ENCODE results near the gene IL22RA1. TPM values are rescaled to one million over a fixed set of nuclear protein-coding genes. Genes with fewer than 3 reads are reported as not detected.

The IL22RA1 gene
- total RNA-seq, 1 donor from 2014 or later, result 0.87 TPM

DNA sequence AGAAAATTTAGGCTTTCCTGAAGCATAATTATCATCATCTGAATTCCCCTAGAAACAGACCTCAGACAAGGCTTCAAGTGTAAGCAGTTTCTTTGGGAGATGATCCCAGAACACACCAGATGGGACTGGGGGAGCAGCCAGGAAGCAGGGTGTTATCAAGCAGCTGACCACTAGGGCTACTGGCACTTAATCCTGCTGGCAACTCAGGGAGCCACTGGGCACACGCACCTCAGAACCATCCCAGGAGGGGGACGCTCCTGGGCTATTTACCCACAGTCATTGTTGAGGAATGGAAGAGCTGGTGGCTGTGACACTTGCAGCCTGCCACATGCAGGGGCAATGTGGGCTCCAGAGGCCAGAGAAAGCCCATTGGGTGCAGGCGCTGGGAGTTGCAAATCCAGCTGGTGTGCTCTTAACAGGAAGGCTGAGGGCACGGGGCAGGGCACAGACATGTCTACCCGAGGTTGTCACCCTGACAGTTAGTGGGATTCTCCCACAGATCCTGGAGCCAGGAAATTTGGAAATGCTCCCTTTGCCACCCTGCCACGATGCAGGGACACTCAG lies 15.1 kb upstream of the IL22RA1 start:
- Histone ChIP-seq H3K36me3 (no peaks in the 10 kb centered on the region), H3K9me3 (no peaks in the 10 kb centered on the region), H3K4me1 (no peaks in the 10 kb centered on the region), H3K27ac (no peak overlapping the region), H3K4me3 (no peak overlapping the region), H3K27me3 (no peaks in the 10 kb centered on the region)
- no peak for DNase-seq
- ATAC-seq, result no peak
- TF ChIP-seq CTCF (IDR thresholded peaks at IDR 0.05), result peak; percentile 16
- intact Hi-C loops (cut with DNase I), result no loop called here

DNA sequence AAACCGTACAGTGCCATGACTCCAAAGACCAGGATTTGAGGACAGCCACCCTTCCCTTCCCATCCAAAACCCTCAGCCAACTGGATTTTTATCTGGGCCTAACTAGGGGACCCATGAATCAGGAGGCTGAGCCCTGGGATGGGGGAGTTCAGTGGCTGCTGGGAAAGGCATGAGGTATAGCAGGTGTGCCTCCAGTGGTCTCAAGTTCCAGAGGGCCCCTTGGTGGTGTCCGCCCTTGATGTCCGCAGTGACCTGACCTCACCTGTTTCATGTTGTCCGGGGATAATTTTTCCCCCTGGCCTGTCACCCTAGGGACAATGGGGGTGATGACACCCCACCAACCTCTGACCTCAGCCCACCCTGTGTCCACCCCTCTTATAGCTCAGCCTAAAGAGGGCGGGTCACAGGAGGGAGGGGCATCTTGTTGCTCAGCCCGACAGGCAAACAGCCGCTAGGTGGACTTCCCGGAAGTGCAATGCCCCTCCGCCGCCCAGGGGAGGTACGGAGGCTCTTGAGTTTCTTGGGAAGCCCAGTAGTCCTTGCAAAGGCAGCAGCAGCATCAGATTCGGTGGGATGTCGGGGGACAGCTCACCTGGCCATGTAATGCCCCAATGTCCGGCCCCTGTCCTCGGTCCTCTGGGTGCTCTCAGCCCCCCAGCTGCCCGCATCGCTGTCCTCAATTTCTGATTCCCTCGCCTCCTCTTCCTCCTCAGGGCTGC lies 13.8 kb upstream of the IL22RA1 start:
- DNase-seq (no peak), ATAC-seq (peak; percentile 9)
- Histone ChIP-seq H3K36me3 (no peaks in the 10 kb centered on the region), H3K4me1 (no peaks in the 10 kb centered on the region), H3K27me3 (no peaks in the 10 kb centered on the region), H3K27ac (no peak overlapping the region), H3K9me3 (no peaks in the 10 kb centered on the region), H3K4me3 (no peak overlapping the region)
- intact Hi-C loops (cut with DNase I), result no loop called here
- TF ChIP-seq CTCF (IDR thresholded peaks at IDR 0.05), result no peak

DNA sequence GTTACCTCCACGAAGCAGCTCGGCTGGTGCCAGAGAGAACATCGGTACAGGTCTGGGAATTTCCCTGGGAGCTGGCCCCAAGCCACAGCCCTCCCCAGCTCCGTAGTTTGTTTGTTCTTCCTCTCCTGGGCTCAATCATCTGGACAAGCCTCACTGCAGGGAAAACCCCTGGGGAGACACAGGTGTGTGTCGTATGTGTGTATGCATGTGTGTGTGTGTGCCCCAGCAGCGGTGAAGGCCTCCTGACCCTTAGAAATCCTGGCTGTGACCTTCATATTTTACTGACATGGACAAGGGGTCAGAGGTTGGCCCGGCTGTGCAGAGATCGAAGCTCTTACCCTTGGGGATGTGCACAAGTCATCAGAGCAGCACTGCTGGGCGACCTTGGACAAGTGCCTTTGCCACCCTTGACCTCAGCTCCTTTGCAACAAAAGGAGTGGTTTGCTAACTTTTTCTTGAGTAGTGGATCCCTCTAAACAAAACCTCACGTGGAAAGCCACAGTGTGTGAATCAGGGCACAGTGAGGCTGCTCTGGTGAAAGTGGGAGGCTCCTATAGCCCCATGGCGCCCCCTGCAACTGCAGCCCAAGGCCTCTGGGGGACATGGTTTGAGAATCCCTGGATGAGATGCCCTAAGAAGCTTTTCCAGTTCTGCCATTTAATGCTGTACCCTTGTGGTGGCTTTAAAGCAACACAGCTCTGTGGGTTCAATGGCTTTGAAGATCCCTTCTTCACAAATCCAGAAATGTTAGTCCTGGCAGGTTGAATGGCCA lies 12.3 kb upstream of the IL22RA1 start:
- Histone ChIP-seq H3K27me3 (peaks cover 6% of the 10 kb centered on the region), H3K4me1 (peaks cover 9% of the 10 kb centered on the region), H3K36me3 (no peaks in the 10 kb centered on the region), H3K27ac (no peak overlapping the region), H3K9me3 (no peaks in the 10 kb centered on the region), H3K4me3 (no peak overlapping the region)
- peak; percentile 19 for TF ChIP-seq CTCF (IDR thresholded peaks at IDR 0.05)
- intact Hi-C loops (cut with DNase I), result no loop called here
- peak; percentile 28 for ATAC-seq
- DNase-seq, result no peak

GRCh38 chr1:24154215-24154614 lies 11.3 kb upstream of the IL22RA1 start:
- TF ChIP-seq CTCF (IDR thresholded peaks at IDR 0.05), result no peak
- DNase-seq (no peak), ATAC-seq (no peak)
- Histone ChIP-seq H3K27me3 (peaks cover 6% of the 10 kb centered on the region), H3K27ac (no peak overlapping the region), H3K4me3 (no peak overlapping the region), H3K9me3 (no peaks in the 10 kb centered on the region), H3K36me3 (no peaks in the 10 kb centered on the region), H3K4me1 (peaks cover 10% of the 10 kb centered on the region)
- intact Hi-C loops (cut with DNase I), result no loop called here

DNA sequence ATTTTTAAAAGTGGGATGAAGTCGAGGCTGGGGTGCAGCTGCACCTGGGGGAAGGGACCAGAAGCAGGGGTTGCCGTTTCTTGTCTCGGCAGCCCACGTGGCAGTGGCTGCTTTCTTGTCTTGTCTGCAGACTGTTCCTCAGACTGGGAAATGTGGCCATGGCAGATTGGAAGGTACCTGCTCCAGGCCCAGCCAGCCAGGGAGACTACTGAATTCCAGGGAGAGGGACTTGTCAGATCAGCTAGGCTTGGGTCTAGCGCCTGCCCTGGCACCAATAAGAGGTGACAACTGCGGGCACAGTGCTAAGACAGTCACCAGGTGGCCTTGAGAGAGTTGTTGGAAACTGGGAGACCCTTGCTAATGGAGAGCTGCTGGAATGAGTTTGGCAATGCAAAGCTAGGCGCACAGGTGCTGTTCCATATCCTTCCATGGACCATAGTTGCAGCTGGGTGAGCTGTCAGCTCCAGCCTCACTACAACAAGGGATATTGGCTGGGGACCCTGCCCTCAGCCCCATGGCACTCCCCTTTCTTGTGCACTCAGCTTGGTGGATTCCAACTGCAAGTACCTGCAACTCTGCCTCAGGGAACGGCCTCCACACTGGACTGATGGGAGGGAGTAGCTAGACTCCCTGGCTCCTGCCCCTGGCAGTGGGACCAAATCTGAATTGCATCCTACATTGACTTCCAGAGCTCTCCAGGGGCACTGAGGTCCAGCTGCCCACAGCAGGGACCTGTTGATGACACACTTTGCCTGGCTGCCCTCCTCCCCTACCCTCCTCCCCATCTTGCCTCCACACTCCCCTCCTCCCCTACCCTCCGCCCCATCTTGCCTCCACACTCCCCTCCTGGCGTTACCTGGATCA lies 9.9 kb upstream of the IL22RA1 start:
- no peak overlapping the region for H3K4me3 ChIP-seq

More for the DNA sequence above, 9.9 kb upstream of the IL22RA1 start:
- intact Hi-C loops (cut with DNase I), result no loop called here
- Histone ChIP-seq H3K36me3 (no peaks in the 10 kb centered on the region), H3K4me1 (peaks cover 10% of the 10 kb centered on the region), H3K9me3 (no peaks in the 10 kb centered on the region), H3K27me3 (peaks cover 6% of the 10 kb centered on the region), H3K27ac (no peak overlapping the region)
- DNase-seq (no peak), ATAC-seq (no peak)
- TF ChIP-seq CTCF (IDR thresholded peaks at IDR 0.05), result no peak

Data from upper lobe of right lung (tissue), 1 donor.